Measurements from ENCODE around the gene PDE4D.

Gene PDE4D

DNA sequence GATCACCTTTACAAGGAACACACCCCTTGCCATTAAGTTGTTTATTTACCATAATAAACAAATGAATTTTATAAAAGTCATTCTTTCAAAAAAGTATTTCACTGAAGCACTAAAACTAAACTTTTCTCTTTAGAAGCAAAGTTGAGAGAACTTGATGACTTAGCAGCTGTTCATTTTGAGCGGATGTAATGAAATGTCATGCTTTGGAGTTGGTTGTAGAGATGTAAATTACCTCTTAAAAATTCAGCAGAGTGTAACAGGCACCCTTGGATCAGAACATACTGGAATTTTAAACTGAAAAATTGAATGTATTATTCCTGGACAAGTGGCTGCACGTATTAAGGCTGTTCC lies 617.2 kb downstream of the PDE4D start:
- no peaks in the 10 kb centered on the region for H3K27me3 ChIP-seq
- H3K9me3 ChIP-seq, result no peaks in the 10 kb centered on the region
- DNase-seq, result no peak
- H3K4me1 ChIP-seq, result no peaks in the 10 kb centered on the region
- H3K36me3 ChIP-seq, result no peaks in the 10 kb centered on the region
- H3K4me3 ChIP-seq (ENCODE audit: low read depth, low read length), result no peak overlapping the region
- TF ChIP-seq, protein P1, sequence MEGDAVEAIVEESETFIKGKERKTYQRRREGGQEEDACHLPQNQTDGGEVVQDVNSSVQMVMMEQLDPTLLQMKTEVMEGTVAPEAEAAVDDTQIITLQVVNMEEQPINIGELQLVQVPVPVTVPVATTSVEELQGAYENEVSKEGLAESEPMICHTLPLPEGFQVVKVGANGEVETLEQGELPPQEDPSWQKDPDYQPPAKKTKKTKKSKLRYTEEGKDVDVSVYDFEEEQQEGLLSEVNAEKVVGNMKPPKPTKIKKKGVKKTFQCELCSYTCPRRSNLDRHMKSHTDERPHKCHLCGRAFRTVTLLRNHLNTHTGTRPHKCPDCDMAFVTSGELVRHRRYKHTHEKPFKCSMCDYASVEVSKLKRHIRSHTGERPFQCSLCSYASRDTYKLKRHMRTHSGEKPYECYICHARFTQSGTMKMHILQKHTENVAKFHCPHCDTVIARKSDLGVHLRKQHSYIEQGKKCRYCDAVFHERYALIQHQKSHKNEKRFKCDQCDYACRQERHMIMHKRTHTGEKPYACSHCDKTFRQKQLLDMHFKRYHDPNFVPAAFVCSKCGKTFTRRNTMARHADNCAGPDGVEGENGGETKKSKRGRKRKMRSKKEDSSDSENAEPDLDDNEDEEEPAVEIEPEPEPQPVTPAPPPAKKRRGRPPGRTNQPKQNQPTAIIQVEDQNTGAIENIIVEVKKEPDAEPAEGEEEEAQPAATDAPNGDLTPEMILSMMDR (IDR thresholded peaks at IDR 0.05; ENCODE audit: low read depth, low read length), result no peak

DNA sequence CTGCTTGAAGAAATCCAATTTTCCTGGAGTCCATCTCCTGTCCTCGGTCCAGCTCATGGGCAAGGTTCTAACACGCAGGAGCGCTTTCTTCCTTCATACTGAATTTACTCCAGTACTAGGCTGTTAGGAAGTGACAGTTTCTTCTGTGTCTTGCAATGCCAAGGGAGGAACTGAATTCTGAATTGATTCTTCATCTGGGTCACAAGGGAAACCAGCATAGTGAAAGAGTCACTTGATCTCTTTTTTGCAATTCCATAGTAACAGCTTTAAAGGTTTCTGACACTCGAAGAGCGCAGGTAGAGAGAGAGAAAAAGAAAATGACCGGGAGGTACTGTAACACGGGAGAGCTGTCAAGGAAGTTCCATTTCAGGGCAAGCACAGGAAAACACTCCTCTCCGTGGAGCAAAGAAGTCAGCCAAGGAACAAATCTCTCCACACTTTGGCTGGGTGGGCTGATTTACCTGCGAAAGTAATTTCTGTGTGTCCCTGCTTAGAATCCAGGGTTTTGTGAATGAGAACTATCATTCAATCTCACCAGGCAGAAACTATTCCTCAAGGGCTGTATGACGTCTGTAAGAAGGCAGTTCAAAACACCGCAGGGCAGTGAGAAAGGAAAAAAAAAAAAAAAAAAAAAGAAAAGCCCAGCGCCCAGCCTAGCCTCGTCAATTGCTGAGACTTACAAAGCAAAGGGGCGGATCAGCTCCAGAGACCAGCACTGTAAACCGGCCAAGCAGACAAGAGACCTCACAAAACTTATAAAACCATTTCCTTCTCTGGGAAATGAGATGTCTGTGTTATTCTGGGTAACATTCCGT lies 617.8 kb downstream of the PDE4D start:
- TF ChIP-seq, protein P1 (IDR thresholded peaks at IDR 0.05; ENCODE audit: low read depth, low read length), result no peak
- no peaks in the 10 kb centered on the region for H3K4me1 ChIP-seq
- DNase-seq, result no peak
- no peak overlapping the region for H3K4me3 ChIP-seq (ENCODE audit: low read depth, low read length)
- H3K36me3 ChIP-seq, result no peaks in the 10 kb centered on the region
- no peaks in the 10 kb centered on the region for H3K9me3 ChIP-seq
- no peaks in the 10 kb centered on the region for H3K27me3 ChIP-seq

DNA sequence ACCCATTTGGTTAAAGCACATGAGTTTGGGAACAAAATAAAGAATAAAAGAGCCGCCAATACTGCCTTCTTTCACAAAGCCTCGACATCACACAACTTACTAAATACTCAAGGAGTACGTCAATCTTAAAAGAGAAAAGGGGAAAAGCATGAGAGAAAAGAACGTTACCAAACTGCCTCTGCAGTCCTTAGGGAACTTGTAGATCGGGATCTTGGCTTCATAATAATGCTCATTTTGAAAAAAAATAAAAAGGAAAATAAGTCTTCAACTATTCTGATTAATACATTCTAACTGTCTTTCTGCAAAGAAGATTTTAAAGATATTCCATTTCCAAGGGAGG lies 618.4 kb downstream of the PDE4D start:
- no peak overlapping the region for H3K4me3 ChIP-seq (ENCODE audit: low read depth, low read length)
- DNase-seq, result no peak
- H3K36me3 ChIP-seq, result no peaks in the 10 kb centered on the region
- H3K27me3 ChIP-seq, result no peaks in the 10 kb centered on the region
- H3K9me3 ChIP-seq, result no peaks in the 10 kb centered on the region
- TF ChIP-seq, protein P1 (IDR thresholded peaks at IDR 0.05; ENCODE audit: low read depth, low read length), result no peak
- H3K4me1 ChIP-seq, result no peaks in the 10 kb centered on the region

DNA sequence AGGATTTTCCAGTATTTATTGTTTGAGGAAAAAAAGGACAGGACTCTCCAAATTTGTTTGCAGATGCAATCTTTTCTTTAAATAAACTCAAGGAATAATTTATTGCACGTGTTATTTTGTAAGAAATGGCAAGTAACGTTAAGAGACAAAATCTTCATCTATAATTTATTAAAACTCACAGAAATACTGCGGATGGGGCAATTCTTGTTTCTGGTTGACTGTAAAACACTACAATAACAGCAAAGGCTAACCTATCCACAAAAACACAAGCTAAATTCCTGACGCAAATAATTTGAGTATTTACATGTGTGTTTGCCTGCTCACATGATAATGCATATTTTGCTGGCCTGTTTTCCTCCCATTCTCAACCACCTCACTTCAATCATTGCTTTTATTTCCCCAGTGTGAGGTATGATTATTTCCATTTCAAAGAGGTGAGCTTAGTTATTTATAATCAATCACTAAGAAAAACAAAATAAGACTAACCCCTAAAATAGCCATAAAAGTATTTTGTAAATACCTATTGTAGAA lies 619.4 kb downstream of the PDE4D start:
- Histone ChIP-seq H3K4me1 (no peaks in the 10 kb centered on the region), H3K27me3 (no peaks in the 10 kb centered on the region), H3K36me3 (no peaks in the 10 kb centered on the region), H3K9me3 (no peaks in the 10 kb centered on the region), H3K4me3 (ENCODE audit: low read depth, low read length) (no peak overlapping the region)
- TF ChIP-seq, protein P1 (IDR thresholded peaks at IDR 0.05; ENCODE audit: low read depth, low read length), result no peak
- DNase-seq, result no peak

DNA sequence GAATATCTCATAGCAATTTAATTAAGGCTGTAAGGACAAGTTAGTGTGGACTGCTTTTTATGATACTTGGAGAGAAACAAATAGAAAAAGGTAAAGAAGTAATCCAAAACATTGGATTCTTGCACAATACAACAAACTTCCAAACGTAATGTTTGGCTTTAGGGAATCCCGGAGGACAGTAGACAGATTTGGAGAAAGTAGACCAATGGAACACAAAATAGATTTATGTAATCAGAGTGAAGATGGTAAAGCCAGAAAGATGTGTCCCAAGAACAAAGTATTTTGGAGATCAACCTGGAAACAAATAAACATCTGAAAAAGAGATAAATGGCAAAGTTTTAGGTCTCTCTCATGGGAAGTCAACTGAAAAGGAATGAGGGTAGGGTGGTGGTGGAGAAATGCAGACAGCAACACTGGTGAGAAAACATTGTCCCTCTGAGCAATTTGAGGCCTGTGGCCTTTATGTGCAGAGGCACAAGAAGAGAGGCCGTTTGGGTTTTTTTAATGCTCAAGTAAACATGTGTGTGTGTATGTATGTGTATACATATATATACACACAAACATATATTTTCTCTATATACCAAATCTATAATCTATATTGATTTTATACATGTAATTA lies 620.6 kb downstream of the PDE4D start:
- Histone ChIP-seq H3K27me3 (no peaks in the 10 kb centered on the region), H3K36me3 (no peaks in the 10 kb centered on the region), H3K9me3 (no peaks in the 10 kb centered on the region), H3K4me1 (no peaks in the 10 kb centered on the region), H3K4me3 (ENCODE audit: low read depth, low read length) (no peak overlapping the region)
- TF ChIP-seq, protein P1 (IDR thresholded peaks at IDR 0.05; ENCODE audit: low read depth, low read length), result no peak
- DNase-seq, result no peak

Data from BE2C (cell line).